H1 (cell line): Measurements from ENCODE around the gene MAP2K5. TPM values are rescaled to one million over a fixed set of nuclear protein-coding genes. Genes with fewer than 3 reads are reported as not detected.

ENCODE experiments used
- ASH2L ChIP-seq: fragments of 200-600, 300-600 bp; sonication (generic); IDR thresholded peaks from one replicate; pipeline ENCODE4 v1.7.1; 2017; ENCODE audit warnings: low read length
- CHD1 ChIP-seq: IDR thresholded peaks from 2 replicates; pipeline ENCODE4 v1.6.1; 2012; ENCODE audit warnings: low read depth, low read length, improper control_type of control experiment
- HDAC2 ChIP-seq, 2 experiments: fragments of 300-600 bp in 1 of 2; sonication (generic) in 1 of 2; IDR thresholded peaks; 2 replicates each; pipeline ENCODE4 v1.6.1; 2011 to 2012; ENCODE audit warnings: low read depth in 2 of 2, low read length in 2 of 2, mild to moderate bottlenecking in 2 of 2, moderate library complexity in 2 of 2, borderline replicate concordance in 1 of 2, inconsistent platforms in 1 of 2
- SIN3A ChIP-seq, 2 experiments: IDR thresholded peaks in 1 of 2; conservative IDR thresholded peaks in 1 of 2; 2 replicates each; pipeline ENCODE4 v1.6.1; 2011 to 2012; ENCODE audit warnings: low read length in 2 of 2, improper control_type of control experiment in 1 of 2, low read depth in 1 of 2, mild to moderate bottlenecking in 1 of 2
- polyA plus RNA-seq, 7 experiments: library from polyadenylated mRNA; depleted of rRNA in 3 of 7; stranded (reverse) in 5 of 7; unstranded in 2 of 7; fragments of >200 nt in 5 of 7; fragments of 200-250 nt in 2 of 7; gene quantifications; 1 replicate in 5 of 7; 2 replicates in 1 of 7; 4 replicates in 1 of 7; pipeline versions ENCODE4 v1.2.1 to v1.2.3, GENCODE V29; 2011 to 2013; ENCODE audit warnings: missing spikeins in 2 of 7, mixed read lengths in 2 of 7
- total RNA-seq: library from RNA; stranded (reverse); fragmentation: NEBNext Ultra II Directional; extraction: Animal tissue kit (Norgen Biotek cat#: 25700); gene quantifications from 2 replicates; pipeline ENCODE4 v1.2.1, GENCODE V29; 2021
- TF ChIP-seq, protein P1 (sequence below): fragments of 300-600 bp; sonication (generic); IDR thresholded peaks from 2 replicates; pipeline ENCODE4 v1.7.1; 2012; ENCODE audit warnings: low read length, moderate library complexity, mild to moderate bottlenecking, inconsistent platforms; ENCODE audit not compliant: insufficient replicate concordance
- TF ChIP-seq, protein P2 (sequence below): IDR thresholded peaks from 2 replicates; pipeline ENCODE4 v1.6.1; 2011; ENCODE audit warnings: low read length, improper control_type of control experiment
- TF ChIP-seq, protein P3 (sequence below): IDR thresholded peaks from 2 replicates; pipeline ENCODE4 v1.6.1; 2012; ENCODE audit warnings: inconsistent platforms

The MAP2K5 gene
- total and polyA plus RNA-seq, 2 of the 8 experiments (the other 6 are each of a cell fraction or from before 2014, with no cell fraction given), result 4.4 to 15.8 TPM

DNA sequence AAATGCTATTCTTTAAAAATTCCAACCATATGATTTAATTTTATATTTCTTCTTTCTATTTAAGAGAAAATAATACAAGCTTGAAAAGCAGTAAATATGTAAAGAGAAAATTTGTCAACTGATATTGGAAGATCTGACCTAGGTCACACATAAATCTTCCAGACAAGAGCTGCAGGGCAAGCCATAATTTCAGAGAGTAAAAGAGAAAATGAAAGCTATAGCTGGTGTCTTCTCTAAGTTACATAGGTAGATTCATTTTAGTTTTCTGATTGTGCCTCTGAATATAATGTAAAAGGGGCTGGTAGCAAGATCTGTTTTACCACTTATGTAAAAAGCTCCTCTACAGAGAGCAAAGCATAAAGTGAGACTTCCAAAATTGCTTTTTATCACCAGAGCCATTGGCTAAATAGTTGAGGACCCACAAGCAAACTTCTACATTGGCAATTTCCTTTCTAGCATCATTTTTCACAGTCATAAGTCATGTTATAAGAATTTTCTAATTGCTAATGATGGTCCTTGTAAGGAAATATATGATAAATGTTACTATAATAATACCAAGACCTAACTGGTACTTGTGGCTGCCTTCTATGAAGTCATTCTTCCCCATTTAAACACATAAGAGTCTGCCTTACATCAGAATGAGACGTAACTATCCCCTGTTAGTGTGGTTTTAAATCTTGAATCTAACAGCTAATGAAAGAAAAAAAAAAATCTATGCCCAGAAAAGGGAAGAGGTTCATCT, 202.0 kb downstream of the MAP2K5 start (continued):
- TF ChIP-seq, protein P1, sequence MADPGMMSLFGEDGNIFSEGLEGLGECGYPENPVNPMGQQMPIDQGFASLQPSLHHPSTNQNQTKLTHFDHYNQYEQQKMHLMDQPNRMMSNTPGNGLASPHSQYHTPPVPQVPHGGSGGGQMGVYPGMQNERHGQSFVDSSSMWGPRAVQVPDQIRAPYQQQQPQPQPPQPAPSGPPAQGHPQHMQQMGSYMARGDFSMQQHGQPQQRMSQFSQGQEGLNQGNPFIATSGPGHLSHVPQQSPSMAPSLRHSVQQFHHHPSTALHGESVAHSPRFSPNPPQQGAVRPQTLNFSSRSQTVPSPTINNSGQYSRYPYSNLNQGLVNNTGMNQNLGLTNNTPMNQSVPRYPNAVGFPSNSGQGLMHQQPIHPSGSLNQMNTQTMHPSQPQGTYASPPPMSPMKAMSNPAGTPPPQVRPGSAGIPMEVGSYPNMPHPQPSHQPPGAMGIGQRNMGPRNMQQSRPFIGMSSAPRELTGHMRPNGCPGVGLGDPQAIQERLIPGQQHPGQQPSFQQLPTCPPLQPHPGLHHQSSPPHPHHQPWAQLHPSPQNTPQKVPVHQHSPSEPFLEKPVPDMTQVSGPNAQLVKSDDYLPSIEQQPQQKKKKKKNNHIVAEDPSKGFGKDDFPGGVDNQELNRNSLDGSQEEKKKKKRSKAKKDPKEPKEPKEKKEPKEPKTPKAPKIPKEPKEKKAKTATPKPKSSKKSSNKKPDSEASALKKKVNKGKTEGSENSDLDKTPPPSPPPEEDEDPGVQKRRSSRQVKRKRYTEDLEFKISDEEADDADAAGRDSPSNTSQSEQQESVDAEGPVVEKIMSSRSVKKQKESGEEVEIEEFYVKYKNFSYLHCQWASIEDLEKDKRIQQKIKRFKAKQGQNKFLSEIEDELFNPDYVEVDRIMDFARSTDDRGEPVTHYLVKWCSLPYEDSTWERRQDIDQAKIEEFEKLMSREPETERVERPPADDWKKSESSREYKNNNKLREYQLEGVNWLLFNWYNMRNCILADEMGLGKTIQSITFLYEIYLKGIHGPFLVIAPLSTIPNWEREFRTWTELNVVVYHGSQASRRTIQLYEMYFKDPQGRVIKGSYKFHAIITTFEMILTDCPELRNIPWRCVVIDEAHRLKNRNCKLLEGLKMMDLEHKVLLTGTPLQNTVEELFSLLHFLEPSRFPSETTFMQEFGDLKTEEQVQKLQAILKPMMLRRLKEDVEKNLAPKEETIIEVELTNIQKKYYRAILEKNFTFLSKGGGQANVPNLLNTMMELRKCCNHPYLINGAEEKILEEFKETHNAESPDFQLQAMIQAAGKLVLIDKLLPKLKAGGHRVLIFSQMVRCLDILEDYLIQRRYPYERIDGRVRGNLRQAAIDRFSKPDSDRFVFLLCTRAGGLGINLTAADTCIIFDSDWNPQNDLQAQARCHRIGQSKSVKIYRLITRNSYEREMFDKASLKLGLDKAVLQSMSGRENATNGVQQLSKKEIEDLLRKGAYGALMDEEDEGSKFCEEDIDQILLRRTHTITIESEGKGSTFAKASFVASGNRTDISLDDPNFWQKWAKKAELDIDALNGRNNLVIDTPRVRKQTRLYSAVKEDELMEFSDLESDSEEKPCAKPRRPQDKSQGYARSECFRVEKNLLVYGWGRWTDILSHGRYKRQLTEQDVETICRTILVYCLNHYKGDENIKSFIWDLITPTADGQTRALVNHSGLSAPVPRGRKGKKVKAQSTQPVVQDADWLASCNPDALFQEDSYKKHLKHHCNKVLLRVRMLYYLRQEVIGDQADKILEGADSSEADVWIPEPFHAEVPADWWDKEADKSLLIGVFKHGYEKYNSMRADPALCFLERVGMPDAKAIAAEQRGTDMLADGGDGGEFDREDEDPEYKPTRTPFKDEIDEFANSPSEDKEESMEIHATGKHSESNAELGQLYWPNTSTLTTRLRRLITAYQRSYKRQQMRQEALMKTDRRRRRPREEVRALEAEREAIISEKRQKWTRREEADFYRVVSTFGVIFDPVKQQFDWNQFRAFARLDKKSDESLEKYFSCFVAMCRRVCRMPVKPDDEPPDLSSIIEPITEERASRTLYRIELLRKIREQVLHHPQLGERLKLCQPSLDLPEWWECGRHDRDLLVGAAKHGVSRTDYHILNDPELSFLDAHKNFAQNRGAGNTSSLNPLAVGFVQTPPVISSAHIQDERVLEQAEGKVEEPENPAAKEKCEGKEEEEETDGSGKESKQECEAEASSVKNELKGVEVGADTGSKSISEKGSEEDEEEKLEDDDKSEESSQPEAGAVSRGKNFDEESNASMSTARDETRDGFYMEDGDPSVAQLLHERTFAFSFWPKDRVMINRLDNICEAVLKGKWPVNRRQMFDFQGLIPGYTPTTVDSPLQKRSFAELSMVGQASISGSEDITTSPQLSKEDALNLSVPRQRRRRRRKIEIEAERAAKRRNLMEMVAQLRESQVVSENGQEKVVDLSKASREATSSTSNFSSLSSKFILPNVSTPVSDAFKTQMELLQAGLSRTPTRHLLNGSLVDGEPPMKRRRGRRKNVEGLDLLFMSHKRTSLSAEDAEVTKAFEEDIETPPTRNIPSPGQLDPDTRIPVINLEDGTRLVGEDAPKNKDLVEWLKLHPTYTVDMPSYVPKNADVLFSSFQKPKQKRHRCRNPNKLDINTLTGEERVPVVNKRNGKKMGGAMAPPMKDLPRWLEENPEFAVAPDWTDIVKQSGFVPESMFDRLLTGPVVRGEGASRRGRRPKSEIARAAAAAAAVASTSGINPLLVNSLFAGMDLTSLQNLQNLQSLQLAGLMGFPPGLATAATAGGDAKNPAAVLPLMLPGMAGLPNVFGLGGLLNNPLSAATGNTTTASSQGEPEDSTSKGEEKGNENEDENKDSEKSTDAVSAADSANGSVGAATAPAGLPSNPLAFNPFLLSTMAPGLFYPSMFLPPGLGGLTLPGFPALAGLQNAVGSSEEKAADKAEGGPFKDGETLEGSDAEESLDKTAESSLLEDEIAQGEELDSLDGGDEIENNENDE, result no peak
- TF ChIP-seq, protein P2, sequence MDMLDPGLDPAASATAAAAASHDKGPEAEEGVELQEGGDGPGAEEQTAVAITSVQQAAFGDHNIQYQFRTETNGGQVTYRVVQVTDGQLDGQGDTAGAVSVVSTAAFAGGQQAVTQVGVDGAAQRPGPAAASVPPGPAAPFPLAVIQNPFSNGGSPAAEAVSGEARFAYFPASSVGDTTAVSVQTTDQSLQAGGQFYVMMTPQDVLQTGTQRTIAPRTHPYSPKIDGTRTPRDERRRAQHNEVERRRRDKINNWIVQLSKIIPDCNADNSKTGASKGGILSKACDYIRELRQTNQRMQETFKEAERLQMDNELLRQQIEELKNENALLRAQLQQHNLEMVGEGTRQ, result no peak
- no peak for TF ChIP-seq CHD1
- TF ChIP-seq, protein P3, sequence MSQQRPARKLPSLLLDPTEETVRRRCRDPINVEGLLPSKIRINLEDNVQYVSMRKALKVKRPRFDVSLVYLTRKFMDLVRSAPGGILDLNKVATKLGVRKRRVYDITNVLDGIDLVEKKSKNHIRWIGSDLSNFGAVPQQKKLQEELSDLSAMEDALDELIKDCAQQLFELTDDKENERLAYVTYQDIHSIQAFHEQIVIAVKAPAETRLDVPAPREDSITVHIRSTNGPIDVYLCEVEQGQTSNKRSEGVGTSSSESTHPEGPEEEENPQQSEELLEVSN, result no peak
- TF ChIP-seq HDAC2 (IDR thresholded peaks at IDR 0.05; ENCODE audit: borderline replicate concordance in 1 of 2, low read depth in 2 of 2, low read length in 2 of 2), result no peak
- TF ChIP-seq ASH2L, result no peak
- no peak for TF ChIP-seq SIN3A (conservative IDR thresholded peaks at IDR 0.05 in 1 of 2, IDR thresholded peaks at IDR 0.05 in 1 of 2; ENCODE audit: low read depth in 1 of 2, low read length in 2 of 2)
